Activated CD4-positive, alpha-beta T cell treated with anti-CD3 and anti-CD28 coated beads, Interleukin-2, amount 50 U/mL, for 1 hour (primary cell): ENCODE data around the gene TCTA.

Experiments used
- DNase-seq: peaks from one replicate; pipeline ENCODE4 v3.0.0-alpha.2; 2020

TCTA gene

GRCh38 chr3:49410846-49411534 lies 1.2 kb upstream of the TCTA start:
- DNase-seq: no peak

DNA sequence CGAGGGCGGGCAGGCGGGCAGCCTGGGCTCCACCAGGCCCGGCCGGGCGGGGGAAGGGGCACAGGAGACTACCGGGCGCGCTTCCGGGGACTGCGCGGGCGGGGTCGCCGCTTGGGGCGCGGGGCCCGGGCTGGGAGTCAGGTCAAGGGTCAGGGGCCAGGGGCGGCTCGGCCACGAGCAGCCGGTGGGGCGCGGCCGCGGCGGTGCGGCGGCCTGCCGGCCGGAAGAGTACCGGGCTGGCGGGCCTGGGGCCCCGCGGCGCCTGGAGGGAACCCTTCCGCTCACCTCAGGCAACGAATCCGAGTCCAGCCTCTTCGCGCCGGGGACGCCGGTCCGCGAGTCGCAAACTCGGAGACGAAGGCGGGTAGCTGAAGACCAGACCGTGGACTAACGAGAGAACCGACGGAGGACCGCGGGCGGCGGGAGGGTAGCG lies 672 bp upstream of the TCTA start:
- DNase-seq: peak; percentile 26

- DNase-seq: no peak
Observed at GRCh38 chr3:49412632-49413337, 562 bp downstream of the TCTA start.

DNA sequence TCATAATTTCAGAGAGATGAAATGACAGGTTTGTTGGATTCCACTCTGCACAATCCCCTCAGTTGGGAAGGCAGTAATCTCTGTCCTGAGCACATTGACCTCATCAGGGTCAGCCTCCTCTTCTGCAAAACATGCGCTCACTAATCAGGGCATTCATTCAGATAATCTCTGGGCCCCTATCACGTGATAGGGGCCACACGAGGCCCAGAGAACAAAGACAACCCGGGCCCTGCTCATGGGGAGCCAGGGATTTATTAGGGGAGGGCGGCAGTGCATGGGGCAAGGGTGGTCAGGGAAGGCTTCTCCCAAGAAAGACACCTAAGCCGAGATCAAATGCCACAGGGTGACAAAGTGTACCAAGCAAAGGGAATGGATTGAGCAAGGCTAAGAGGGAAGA lies 1.1 kb downstream of the TCTA start:
- DNase-seq: no peak

DNA sequence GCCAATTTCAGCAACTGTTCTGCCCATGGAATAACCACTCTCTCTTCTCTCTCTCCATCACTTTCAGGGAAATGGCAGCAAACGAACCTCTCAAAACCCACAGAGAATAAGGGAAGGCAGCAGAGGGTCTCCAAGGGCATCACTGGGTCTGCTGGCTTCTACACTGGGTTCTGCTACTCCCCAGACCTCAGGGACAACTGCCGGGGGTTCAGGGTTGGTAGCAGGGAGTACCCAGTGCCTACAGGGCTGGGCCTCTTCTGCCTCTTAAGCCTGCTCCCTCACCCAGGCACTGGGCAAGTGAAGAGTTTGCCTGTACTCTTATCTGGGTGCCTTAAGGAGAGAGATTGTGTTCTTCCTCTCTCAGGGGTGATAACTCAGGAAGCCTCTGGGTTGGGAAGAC lies 2.5 kb downstream of the TCTA start:
- no peak for DNase-seq

GRCh38 chr3:49415931-49416601 lies 3.8 kb downstream of the TCTA start:
- DNase-seq: peak; percentile 63

GRCh38 chr3:49416867-49417266 lies 4.6 kb downstream of the TCTA start:
- DNase-seq: no peak

DNA sequence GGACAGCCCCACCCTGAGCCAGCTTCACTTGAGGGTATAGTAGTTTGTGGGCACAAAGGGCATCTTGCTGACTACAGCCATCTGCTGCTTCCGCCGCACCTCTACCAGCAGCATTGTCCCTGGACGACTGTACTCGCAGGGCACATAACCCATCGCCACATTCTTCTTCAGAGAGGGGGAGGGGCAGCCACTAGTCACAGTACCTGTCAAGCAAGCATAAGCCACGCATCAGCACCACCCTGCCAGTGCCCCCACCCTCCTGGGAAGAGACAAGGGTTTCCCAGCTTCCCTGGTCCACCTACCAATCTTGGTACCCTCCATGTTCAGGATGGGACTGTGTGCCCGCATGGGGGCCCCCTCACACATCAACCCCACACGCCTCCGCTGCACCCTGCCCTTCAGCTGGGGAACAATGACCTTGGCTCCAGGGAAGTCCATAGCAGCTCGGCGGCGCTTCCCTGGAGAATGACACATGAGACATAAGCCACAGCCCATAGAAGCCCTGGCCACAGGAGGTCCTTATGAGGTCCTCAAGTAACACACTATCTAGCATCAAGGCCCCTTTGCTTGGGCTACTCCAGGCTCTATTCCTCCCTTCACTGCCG lies 5.4 kb downstream of the TCTA start:
- no peak for DNase-seq

DNA sequence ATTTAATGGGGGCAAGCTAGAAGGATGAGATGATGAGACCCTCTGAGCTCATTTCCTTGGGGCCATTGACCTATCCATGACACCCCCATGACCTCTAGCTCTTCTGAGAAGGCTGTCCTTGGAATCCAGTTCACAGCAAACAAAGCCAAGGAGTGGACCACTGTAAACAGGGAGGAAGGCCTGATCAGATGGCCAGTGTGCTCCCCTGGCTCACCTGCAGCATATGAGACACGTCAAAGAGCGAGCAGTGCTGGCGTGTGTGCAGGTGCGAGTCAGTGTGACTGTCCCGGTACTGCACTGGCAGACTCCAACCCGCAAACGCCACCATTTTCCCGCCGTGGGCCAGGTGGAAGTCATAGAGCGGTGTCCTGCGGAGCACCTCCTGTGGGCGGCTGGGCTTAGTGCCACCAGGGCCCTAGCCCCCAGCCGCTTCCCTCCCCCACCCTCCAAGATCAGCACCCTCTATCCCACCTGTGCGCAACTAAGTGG lies 9.7 kb downstream of the TCTA start:
- no peak for DNase-seq

- no peak for DNase-seq
Observed at GRCh38 chr3:49422379-49423248, 10.4 kb downstream of the TCTA start, which contains the start of gene AMT. AMT (minus strand) TSS chr3:49422473; CDS start chr3:49422450, 23 bp downstream.

- no peak for DNase-seq
Observed at GRCh38 chr3:49424816-49425215, 12.6 kb downstream of the TCTA start.

DNA sequence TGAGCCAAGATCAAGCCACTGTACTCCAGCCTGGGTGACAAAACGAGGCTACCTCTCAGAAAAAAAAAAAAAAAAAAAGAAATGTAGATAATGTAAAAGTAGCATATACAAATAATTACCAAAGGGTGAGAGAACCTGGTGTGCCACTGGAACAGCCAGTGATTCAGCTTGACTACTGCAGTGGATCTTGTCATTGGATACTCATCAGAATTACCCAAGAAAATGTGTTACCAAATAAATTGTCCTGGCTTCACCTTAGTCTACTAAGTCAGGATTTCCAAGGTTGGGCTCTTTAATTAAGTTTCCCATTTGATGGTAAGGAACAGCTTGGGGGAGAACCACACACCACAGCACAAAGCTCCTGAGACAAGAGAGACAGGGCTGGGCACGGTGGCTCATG lies 15.4 kb downstream of the TCTA start:
- no peak for DNase-seq

DNA sequence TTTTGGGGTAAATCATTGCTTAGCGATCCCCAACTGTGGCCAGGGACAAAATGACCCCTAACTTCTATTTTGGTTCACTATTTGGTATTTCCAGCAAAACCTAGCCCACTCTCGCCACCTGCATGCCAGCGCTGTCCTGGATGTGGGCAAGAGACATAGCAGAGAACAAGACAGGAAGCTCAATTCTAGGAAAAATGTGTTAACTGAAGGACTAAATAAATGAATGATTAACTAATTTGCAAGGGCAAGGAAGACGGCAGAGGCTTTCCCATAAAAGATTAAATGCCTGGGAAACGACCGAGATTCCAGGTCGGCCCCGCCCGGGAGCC lies 16.5 kb downstream of the TCTA start:
- DNase-seq: no peak

GRCh38 chr3:49434731-49435130 lies 22.5 kb downstream of the TCTA start:
- DNase-seq: no peak

GRCh38 chr3:49445391-49445790 lies 33.2 kb downstream of the TCTA start:
- no peak for DNase-seq

DNA sequence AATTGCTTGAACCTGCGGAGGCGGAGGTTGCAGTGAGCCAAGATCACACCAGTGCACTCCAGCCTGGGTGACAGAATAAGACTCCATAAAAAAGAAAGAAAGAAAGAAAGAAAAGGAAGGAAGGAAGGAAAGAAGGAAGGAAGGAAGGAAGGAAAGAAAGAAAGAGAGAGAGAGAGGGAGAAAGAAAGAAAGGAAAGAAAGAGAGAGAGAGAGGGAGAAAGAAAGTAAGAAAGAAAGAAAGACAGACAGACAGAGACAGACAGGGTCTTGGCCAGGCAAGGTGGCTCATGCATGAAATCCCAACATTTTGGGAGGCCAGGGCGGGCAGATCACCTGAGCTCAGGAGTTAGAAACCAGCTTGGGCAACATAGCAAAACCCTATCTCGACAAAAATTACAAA lies 41.4 kb downstream of the TCTA start:
- no peak for DNase-seq

DNA sequence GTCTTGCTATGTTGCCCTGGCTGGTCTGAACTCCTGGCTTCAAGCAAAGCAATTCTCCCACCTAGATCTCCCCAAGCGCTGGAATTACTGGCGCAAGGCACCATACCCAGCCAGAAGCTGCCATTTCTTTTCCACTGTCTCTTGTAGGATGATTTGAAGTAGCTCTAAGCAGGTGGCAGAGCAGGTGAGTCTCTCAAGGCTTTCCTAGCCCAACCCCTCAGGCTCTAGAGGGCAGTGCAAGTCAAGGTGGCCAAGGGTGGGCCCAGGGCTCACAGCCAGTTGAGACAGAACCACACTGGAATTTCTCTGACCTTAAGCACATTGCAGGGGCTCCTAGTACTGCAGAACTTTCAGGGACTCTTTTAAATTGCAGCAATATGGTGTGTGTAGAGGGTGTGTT lies 42.2 kb downstream of the TCTA start:
- no peak for DNase-seq

GRCh38 chr3:49454898-49455681 lies 42.9 kb downstream of the TCTA start:
- DNase-seq: no peak

DNA sequence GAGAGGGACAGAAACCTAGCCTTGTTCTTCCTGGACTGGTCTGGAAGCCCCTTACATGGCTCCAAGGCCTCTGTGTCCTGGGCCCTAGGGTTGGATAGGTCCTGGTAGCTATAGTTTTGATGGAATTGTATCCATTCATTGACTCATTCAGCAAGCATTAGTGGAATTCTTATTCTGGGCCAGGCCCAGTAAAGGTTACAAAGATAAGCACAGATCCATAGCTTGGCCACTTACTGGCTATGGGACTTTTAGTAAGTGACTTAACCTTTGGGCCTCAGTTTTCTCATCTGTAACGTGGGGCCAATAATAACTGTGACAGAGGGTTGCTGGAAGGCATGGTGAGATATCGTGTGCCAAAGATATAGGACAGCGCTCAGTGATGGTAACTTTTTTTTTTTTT lies 44.2 kb downstream of the TCTA start:
- DNase-seq: no peak

GRCh38 chr3:49460188-49460890 lies 48.1 kb downstream of the TCTA start:
- no peak for DNase-seq

GRCh38 chr3:49460956-49461355 lies 48.7 kb downstream of the TCTA start:
- no peak for DNase-seq
